Neural cell (in vitro differentiated cells): ENCODE data around the gene DNER. TPM values are rescaled to one million over a fixed set of nuclear protein-coding genes. Genes with fewer than 3 reads are reported as not detected.

Source experiments
- H2AFZ ChIP-seq: fragments of 200-600, 300-800 bp; sonication (generic), shearing (Covaris generic); 2 replicates; pipeline ENCODE4 v1.6.0; 2014; ENCODE audit warnings: low read depth, mild to moderate bottlenecking, antibody characterized with exemption, low read length, moderate library complexity
- H3F3A ChIP-seq: fragments of 200-600 bp; shearing (Covaris generic); 2 replicates; pipeline ENCODE4 v1.6.1; 2016; ENCODE audit warnings: mild to moderate bottlenecking, moderate library complexity, mixed read lengths, antibody characterized with exemption, low read length; ENCODE audit not compliant: insufficient read depth, poor library complexity, severe bottlenecking
- H3K27ac ChIP-seq: fragments of 200-600, 300-800 bp; sonication (generic), shearing (Covaris generic); 2 replicates; pipeline ENCODE4 v1.5.1; 2014; ENCODE audit warnings: mild to moderate bottlenecking, low read length, moderate library complexity
- H3K27me3 ChIP-seq: fragments of 300-800, 200-600 bp; sonication (generic), shearing (Covaris generic); 2 replicates; pipeline ENCODE4 v1.6.0; 2014; ENCODE audit warnings: mild to moderate bottlenecking, low read depth, low read length, moderate library complexity; ENCODE audit not compliant: insufficient read depth
- H3K36me3 ChIP-seq: fragments of 300-800, 200-600 bp; sonication (generic), shearing (Covaris generic); 2 replicates; pipeline ENCODE4 v1.5.1; 2014; ENCODE audit warnings: mild to moderate bottlenecking, antibody characterized with exemption, low read length, moderate library complexity; ENCODE audit not compliant: insufficient read depth
- H3K4me2 ChIP-seq: fragments of 300-800, 200-600 bp; sonication (generic), shearing (Covaris generic); 2 replicates; pipeline ENCODE4 v1.6.0; 2014; ENCODE audit warnings: mild to moderate bottlenecking, low read length
- H3K4me3 ChIP-seq: fragments of 300-800, 200-600 bp; sonication (generic), shearing (Covaris generic); 2 replicates; pipeline ENCODE4 v1.5.1; 2014; ENCODE audit warnings: mild to moderate bottlenecking, low read length, moderate library complexity
- H3K79me2 ChIP-seq: fragments of 200-600 bp; shearing (Covaris generic); replicated peaks from 2 replicates; pipeline ENCODE4 v1.6.0; 2014; ENCODE audit warnings: mild to moderate bottlenecking, low read length, moderate library complexity; ENCODE audit not compliant: insufficient read depth
- H3K9ac ChIP-seq: fragments of 300-800, 200-600 bp; sonication (generic), shearing (Covaris generic); 2 replicates; pipeline ENCODE4 v1.6.1; 2016; ENCODE audit warnings: mild to moderate bottlenecking, low read length, mixed read lengths
- H3K9me2 ChIP-seq: fragments of 200-600 bp; shearing (Covaris generic); 2 replicates; pipeline ENCODE4 v1.6.1; 2016; ENCODE audit warnings: mild to moderate bottlenecking, low read length, mixed read lengths; ENCODE audit not compliant: insufficient read depth
- H3K9me3 ChIP-seq: fragments of 200-600, 300-800 bp; sonication (generic), shearing (Covaris generic); 2 replicates; pipeline ENCODE4 v1.6.1; 2016; ENCODE audit warnings: mild to moderate bottlenecking, mixed run types, low read length, moderate library complexity, mixed read lengths
- H4K20me1 ChIP-seq: fragments of 200-600 bp; shearing (Covaris generic); 2 replicates; pipeline ENCODE4 v1.6.1; 2016; ENCODE audit warnings: mild to moderate bottlenecking, mixed run types; ENCODE audit not compliant: insufficient read depth
- EP300 ChIP-seq: fragments of 450-650 bp; conservative IDR thresholded peaks from 2 replicates; pipeline ENCODE4 v1.6.1; 2014; ENCODE audit warnings: antibody characterized with exemption, mild to moderate bottlenecking, moderate library complexity; ENCODE audit not compliant: poor library complexity, severe bottlenecking
- EZH2 ChIP-seq: fragments of 200-600, 300-800 bp; shearing (Covaris generic), sonication (generic); IDR thresholded peaks from 2 replicates; pipeline ENCODE4 v1.6.1; 2014; ENCODE audit warnings: antibody characterized with exemption, low read length, borderline replicate concordance, mild to moderate bottlenecking; ENCODE audit not compliant: insufficient read depth, poor library complexity, severe bottlenecking
- MXI1 ChIP-seq: fragments of 450-650 bp; conservative IDR thresholded peaks from 2 replicates; pipeline ENCODE4 v1.6.1; 2014; ENCODE audit warnings: antibody characterized with exemption, mild to moderate bottlenecking; ENCODE audit not compliant: poor library complexity, severe bottlenecking
- RAD21 ChIP-seq: fragments of 450-650 bp; conservative IDR thresholded peaks from 2 replicates; pipeline ENCODE4 v1.6.1; 2014; ENCODE audit warnings: antibody characterized with exemption, mild to moderate bottlenecking, moderate library complexity
- REST ChIP-seq: IDR thresholded peaks from 2 replicates; pipeline ENCODE4 v1.6.1; 2012; ENCODE audit warnings: borderline replicate concordance
- SMC3 ChIP-seq: fragments of 450-650 bp; conservative IDR thresholded peaks from 2 replicates; pipeline ENCODE4 v1.6.1; 2014; ENCODE audit warnings: antibody characterized with exemption, mild to moderate bottlenecking, moderate library complexity; ENCODE audit not compliant: poor library complexity
- TAF1 ChIP-seq: IDR thresholded peaks from 2 replicates; pipeline ENCODE4 v1.6.1; 2012; ENCODE audit warnings: low read depth
- polyA plus RNA-seq: library from polyadenylated mRNA; depleted of rRNA; stranded (reverse); fragments of >200 nt; gene quantifications from 2 replicates; pipeline ENCODE4 v1.2.3, GENCODE V29; 2014

DNER gene
- polyA plus RNA-seq, 1 donor from 2014 or later = 310 TPM

GRCh38 chr2:229728370-229728769 lies 14.0 kb upstream of the DNER start:
- no peaks in the 10 kb centered on the region for H3F3A ChIP-seq
- H3K9ac ChIP-seq = no peak overlapping the region
- no peaks in the 10 kb centered on the region for H3K79me2 ChIP-seq
- TF ChIP-seq EZH2 (no peak), REST (no peak), EP300 (no peak), RAD21 (no peak), TAF1 (no peak), SMC3 (no peak)
- no peak overlapping the region for H3K4me3 ChIP-seq
- H3K27ac ChIP-seq = no peak overlapping the region
- no peaks in the 10 kb centered on the region for H3K36me3 ChIP-seq
- H3K4me2 ChIP-seq = no peak overlapping the region
- no peaks in the 10 kb centered on the region for H3K27me3 ChIP-seq
- H3K9me3 ChIP-seq = no peaks in the 10 kb centered on the region
- no peak overlapping the region for H2AFZ ChIP-seq
- no peaks in the 10 kb centered on the region for H4K20me1 ChIP-seq
- no peaks in the 10 kb centered on the region for H3K9me2 ChIP-seq

- TF ChIP-seq SMC3 (no peak), EZH2 (no peak), REST (no peak), MXI1 (no peak), RAD21 (no peak)
- Histone ChIP-seq H4K20me1 (no peaks in the 10 kb centered on the region), H3K27me3 (no peaks in the 10 kb centered on the region), H3K4me3 (no peak overlapping the region), H3K79me2 (no peaks in the 10 kb centered on the region), H2AFZ (no peak overlapping the region), H3K4me2 (no peak overlapping the region), H3K9me2 (no peaks in the 10 kb centered on the region), H3K27ac (no peak overlapping the region), H3F3A (no peaks in the 10 kb centered on the region), H3K9me3 (no peaks in the 10 kb centered on the region), H3K36me3 (no peaks in the 10 kb centered on the region), H3K9ac (no peak overlapping the region)
Measured at GRCh38 chr2:229726643-229727042, 12.3 kb upstream of the DNER start.
